ENCODE data around the gene TANGO2. TPM values are rescaled to one million over a fixed set of nuclear protein-coding genes. Genes with fewer than 3 reads are reported as not detected.

The TANGO2 gene
- total and polyA plus RNA-seq, 9 of the 15 experiments (the other 6 are each of a cell fraction or from before 2014, with no cell fraction given): 15.5 to 94.9 (median 70.1) TPM

DNA sequence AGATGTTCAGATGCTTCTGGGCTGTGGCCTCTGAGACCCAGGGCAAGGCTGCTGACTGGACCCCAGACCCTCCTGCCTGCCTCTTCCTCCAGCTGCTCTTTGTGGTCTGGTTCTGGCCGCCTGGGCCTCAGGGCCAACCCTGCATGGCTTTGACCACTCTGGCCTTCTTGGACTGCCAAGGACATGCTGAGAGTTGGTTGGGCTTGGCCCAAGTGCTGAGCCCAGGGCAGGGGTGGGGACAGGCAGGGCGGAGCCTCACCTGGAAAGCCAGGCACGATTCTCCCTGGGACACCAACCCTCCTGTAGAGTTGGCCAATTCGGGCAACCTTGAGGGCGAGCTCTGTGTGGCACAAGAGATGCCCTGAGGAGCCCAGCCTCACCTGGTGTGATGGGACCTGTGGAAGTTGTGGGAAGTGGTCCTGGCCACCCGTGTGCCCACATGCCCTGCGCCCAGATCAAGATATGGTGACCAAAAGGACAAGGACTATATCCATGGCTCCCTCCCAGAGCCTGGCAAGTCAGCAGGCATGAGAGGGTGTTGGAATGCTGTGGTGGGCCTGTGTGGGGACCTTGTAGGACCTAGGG, 11.6 kb downstream of the TANGO2 start (continued):
- TF ChIP-seq PHB2 (IDR thresholded peaks at IDR 0.05; ENCODE audit: low read depth): no peak
- TF ChIP-seq, protein P1, sequence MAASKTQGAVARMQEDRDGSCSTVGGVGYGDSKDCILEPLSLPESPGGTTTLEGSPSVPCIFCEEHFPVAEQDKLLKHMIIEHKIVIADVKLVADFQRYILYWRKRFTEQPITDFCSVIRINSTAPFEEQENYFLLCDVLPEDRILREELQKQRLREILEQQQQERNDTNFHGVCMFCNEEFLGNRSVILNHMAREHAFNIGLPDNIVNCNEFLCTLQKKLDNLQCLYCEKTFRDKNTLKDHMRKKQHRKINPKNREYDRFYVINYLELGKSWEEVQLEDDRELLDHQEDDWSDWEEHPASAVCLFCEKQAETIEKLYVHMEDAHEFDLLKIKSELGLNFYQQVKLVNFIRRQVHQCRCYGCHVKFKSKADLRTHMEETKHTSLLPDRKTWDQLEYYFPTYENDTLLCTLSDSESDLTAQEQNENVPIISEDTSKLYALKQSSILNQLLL (CRISPR knock-in tag; IDR thresholded peaks at IDR 0.05; ENCODE audit: borderline replicate concordance): 0 out of 2 replicates have a peak, but pooled peaks have one; percentile 14
- peak; percentile 41; the same call in 1 of the 2 replicates for TF ChIP-seq POLR2G (IDR thresholded peaks at IDR 0.05; ENCODE audit: low read depth, low read length)
- TF ChIP-seq HMGXB4 (CRISPR knock-in tag; IDR thresholded peaks at IDR 0.05): peak; percentile 63; the same call in 1 of the 2 replicates
- TF ChIP-seq FIP1L1 (IDR thresholded peaks at IDR 0.05; ENCODE audit: low read depth, low read length, poor library complexity, severe bottlenecking): peak; percentile 31
- 0 out of 2 replicates have a peak, but pooled peaks have one; percentile 16 for TF ChIP-seq ARID3B (CRISPR knock-in tag; IDR thresholded peaks at IDR 0.05; ENCODE audit: borderline replicate concordance)
- TF ChIP-seq HMGN3 (IDR thresholded peaks at IDR 0.05; ENCODE audit: borderline replicate concordance, extremely low read depth, insufficient read length, low read depth, low read length): peak; percentile 12
- peak; percentile 31; the same call in 1 of the 2 replicates for TF ChIP-seq ZNF184 (CRISPR knock-in tag; IDR thresholded peaks at IDR 0.05)
- TF ChIP-seq, protein P2, sequence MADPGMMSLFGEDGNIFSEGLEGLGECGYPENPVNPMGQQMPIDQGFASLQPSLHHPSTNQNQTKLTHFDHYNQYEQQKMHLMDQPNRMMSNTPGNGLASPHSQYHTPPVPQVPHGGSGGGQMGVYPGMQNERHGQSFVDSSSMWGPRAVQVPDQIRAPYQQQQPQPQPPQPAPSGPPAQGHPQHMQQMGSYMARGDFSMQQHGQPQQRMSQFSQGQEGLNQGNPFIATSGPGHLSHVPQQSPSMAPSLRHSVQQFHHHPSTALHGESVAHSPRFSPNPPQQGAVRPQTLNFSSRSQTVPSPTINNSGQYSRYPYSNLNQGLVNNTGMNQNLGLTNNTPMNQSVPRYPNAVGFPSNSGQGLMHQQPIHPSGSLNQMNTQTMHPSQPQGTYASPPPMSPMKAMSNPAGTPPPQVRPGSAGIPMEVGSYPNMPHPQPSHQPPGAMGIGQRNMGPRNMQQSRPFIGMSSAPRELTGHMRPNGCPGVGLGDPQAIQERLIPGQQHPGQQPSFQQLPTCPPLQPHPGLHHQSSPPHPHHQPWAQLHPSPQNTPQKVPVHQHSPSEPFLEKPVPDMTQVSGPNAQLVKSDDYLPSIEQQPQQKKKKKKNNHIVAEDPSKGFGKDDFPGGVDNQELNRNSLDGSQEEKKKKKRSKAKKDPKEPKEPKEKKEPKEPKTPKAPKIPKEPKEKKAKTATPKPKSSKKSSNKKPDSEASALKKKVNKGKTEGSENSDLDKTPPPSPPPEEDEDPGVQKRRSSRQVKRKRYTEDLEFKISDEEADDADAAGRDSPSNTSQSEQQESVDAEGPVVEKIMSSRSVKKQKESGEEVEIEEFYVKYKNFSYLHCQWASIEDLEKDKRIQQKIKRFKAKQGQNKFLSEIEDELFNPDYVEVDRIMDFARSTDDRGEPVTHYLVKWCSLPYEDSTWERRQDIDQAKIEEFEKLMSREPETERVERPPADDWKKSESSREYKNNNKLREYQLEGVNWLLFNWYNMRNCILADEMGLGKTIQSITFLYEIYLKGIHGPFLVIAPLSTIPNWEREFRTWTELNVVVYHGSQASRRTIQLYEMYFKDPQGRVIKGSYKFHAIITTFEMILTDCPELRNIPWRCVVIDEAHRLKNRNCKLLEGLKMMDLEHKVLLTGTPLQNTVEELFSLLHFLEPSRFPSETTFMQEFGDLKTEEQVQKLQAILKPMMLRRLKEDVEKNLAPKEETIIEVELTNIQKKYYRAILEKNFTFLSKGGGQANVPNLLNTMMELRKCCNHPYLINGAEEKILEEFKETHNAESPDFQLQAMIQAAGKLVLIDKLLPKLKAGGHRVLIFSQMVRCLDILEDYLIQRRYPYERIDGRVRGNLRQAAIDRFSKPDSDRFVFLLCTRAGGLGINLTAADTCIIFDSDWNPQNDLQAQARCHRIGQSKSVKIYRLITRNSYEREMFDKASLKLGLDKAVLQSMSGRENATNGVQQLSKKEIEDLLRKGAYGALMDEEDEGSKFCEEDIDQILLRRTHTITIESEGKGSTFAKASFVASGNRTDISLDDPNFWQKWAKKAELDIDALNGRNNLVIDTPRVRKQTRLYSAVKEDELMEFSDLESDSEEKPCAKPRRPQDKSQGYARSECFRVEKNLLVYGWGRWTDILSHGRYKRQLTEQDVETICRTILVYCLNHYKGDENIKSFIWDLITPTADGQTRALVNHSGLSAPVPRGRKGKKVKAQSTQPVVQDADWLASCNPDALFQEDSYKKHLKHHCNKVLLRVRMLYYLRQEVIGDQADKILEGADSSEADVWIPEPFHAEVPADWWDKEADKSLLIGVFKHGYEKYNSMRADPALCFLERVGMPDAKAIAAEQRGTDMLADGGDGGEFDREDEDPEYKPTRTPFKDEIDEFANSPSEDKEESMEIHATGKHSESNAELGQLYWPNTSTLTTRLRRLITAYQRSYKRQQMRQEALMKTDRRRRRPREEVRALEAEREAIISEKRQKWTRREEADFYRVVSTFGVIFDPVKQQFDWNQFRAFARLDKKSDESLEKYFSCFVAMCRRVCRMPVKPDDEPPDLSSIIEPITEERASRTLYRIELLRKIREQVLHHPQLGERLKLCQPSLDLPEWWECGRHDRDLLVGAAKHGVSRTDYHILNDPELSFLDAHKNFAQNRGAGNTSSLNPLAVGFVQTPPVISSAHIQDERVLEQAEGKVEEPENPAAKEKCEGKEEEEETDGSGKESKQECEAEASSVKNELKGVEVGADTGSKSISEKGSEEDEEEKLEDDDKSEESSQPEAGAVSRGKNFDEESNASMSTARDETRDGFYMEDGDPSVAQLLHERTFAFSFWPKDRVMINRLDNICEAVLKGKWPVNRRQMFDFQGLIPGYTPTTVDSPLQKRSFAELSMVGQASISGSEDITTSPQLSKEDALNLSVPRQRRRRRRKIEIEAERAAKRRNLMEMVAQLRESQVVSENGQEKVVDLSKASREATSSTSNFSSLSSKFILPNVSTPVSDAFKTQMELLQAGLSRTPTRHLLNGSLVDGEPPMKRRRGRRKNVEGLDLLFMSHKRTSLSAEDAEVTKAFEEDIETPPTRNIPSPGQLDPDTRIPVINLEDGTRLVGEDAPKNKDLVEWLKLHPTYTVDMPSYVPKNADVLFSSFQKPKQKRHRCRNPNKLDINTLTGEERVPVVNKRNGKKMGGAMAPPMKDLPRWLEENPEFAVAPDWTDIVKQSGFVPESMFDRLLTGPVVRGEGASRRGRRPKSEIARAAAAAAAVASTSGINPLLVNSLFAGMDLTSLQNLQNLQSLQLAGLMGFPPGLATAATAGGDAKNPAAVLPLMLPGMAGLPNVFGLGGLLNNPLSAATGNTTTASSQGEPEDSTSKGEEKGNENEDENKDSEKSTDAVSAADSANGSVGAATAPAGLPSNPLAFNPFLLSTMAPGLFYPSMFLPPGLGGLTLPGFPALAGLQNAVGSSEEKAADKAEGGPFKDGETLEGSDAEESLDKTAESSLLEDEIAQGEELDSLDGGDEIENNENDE (IDR thresholded peaks at IDR 0.05; ENCODE audit: low read depth, low read length): peak; percentile 2

Measured in K562 (cell line).